Smooth muscle cell (in vitro differentiated cells): ENCODE measurements around the gene PLAGL1. TPM values are rescaled to one million over a fixed set of nuclear protein-coding genes. Genes with fewer than 3 reads are reported as not detected.

Experiments used
- DNase-seq: peaks from one replicate; lab custom pipeline; 2025; ENCODE audit not compliant: unreplicated experiment; lab: John Stamatoyannopoulos, UW
- H2AFZ ChIP-seq: fragments of 200-600 bp; sonication (generic); 2 replicates; pipeline ENCODE4 v1.6.0; 2016; ENCODE audit warnings: antibody characterized with exemption, low read depth, mild to moderate bottlenecking
- H3F3A ChIP-seq: fragments of 200-600 bp; sonication (generic); 2 replicates; pipeline ENCODE4 v1.6.0; 2017; ENCODE audit warnings: antibody characterized with exemption, low read depth
- H3K27ac ChIP-seq: fragments of 200-600 bp; sonication (generic); 2 replicates; pipeline ENCODE4 v1.5.1; 2016; ENCODE audit warnings: low read depth, mild to moderate bottlenecking
- H3K27me3 ChIP-seq: fragments of 200-600 bp; sonication (generic); 2 replicates; pipeline ENCODE4 v1.6.1; 2016; ENCODE audit warnings: low read depth, mild to moderate bottlenecking
- H3K36me3 ChIP-seq: fragments of 200-600 bp; sonication (generic); 2 replicates; pipeline ENCODE4 v1.5.1; 2016; ENCODE audit warnings: low read depth
- H3K4me1 ChIP-seq: fragments of 200-600 bp; sonication (generic); 2 replicates; pipeline ENCODE4 v1.5.1; 2016; ENCODE audit warnings: low read depth
- H3K4me2 ChIP-seq: fragments of 200-600 bp; sonication (generic); 2 replicates; pipeline ENCODE4 v1.6.0; 2016; ENCODE audit warnings: mild to moderate bottlenecking
- H3K4me3 ChIP-seq: fragments of 200-600 bp; sonication (generic); 2 replicates; pipeline ENCODE4 v1.5.1; 2016; ENCODE audit warnings: mild to moderate bottlenecking
- H3K79me2 ChIP-seq: fragments of 200-600 bp; sonication (generic); 2 replicates; pipeline ENCODE4 v1.6.0; 2016; ENCODE audit warnings: low read depth, mild to moderate bottlenecking
- H3K9ac ChIP-seq: fragments of 200-600 bp; sonication (generic); 2 replicates; pipeline ENCODE4 v1.6.0; 2016; ENCODE audit warnings: low read depth
- H3K9me3 ChIP-seq: fragments of 200-600 bp; sonication (generic); replicated peaks from 2 replicates; pipeline ENCODE4 v1.5.1; 2016; ENCODE audit warnings: low read depth
- H4K20me1 ChIP-seq: fragments of 200-600 bp; sonication (generic); 2 replicates; pipeline ENCODE4 v1.6.0; 2016; ENCODE audit warnings: low read depth
- CTCF ChIP-seq: fragments of 200-600 bp; sonication (generic); IDR thresholded peaks from 2 replicates; pipeline ENCODE4 v1.5.1; 2017; ENCODE audit warnings: borderline replicate concordance, mild to moderate bottlenecking, antibody characterized with exemption; ENCODE audit not compliant: insufficient read depth, poor library complexity, severe bottlenecking
- WGBS: methylation state at CpG from one replicate; pipeline ENCODE4 v1.1.7; 2016; ENCODE audit warnings: low lambda C conversion rate; 5-methylcytosine and 5-hydroxymethylcytosine counted together
- polyA plus RNA-seq: library from polyadenylated mRNA; unstranded; fragments of >200 nt; fragmentation: Nextera tagmentation; extraction: Ambion mirVana; gene quantifications from 2 replicates; pipeline ENCODE4 v1.2.1, GENCODE V29; 2016
- total RNA-seq: library from RNA; depleted of rRNA; stranded (reverse); fragments of >200 nt; gene quantifications from 2 replicates; pipeline ENCODE4 v1.2.3, GENCODE V29; 2014

PLAGL1 gene
- total and polyA plus RNA-seq, 2 experiments from 2014 or later = 99.7 to 130 TPM

- no peaks in the 10 kb centered on the region for H3K4me1 ChIP-seq
- no peaks in the 10 kb centered on the region for H3K27me3 ChIP-seq
- H3K4me3 ChIP-seq = no peak overlapping the region
- WGBS = 91% methylated on average over 7 of the region's 7 CpGs
- no peak overlapping the region for H2AFZ ChIP-seq
- H3K9me3 ChIP-seq = no peaks in the 10 kb centered on the region
- no peak overlapping the region for H3K4me2 ChIP-seq
- no peaks in the 10 kb centered on the region for H3F3A ChIP-seq
- H3K36me3 ChIP-seq = no peaks in the 10 kb centered on the region
- H3K79me2 ChIP-seq = no peaks in the 10 kb centered on the region
- H4K20me1 ChIP-seq = no peaks in the 10 kb centered on the region
- no peak for DNase-seq
- TF ChIP-seq CTCF = no peak
- H3K27ac ChIP-seq = no peak overlapping the region
- no peak overlapping the region for H3K9ac ChIP-seq
These were observed 59.9 kb downstream of the PLAGL1 start for GRCh38 chr6:143948208-143948607.

GRCh38 chr6:143941852-143942627, 66.0 kb downstream of the PLAGL1 start:
- H2AFZ ChIP-seq = no peak overlapping the region
- no peak overlapping the region for H3K9ac ChIP-seq
- H3K4me1 ChIP-seq = peaks cover 17% of the 10 kb centered on the region
- H3F3A ChIP-seq = peaks cover 5% of the 10 kb centered on the region
- no peak overlapping the region for H3K4me3 ChIP-seq
- H3K4me2 ChIP-seq = no peak overlapping the region
- 55% methylated on average over 20 of the region's 20 CpGs for whole genome bisulfite sequencing
- no peaks in the 10 kb centered on the region for H3K9me3 ChIP-seq
- TF ChIP-seq CTCF = peak; percentile 51
- no peaks in the 10 kb centered on the region for H3K27me3 ChIP-seq
- no peaks in the 10 kb centered on the region for H3K79me2 ChIP-seq
- H3K36me3 ChIP-seq = no peaks in the 10 kb centered on the region
- no peak overlapping the region for H3K27ac ChIP-seq
- no peak for DNase-seq
- no peaks in the 10 kb centered on the region for H4K20me1 ChIP-seq

- Histone ChIP-seq H3K4me1 (peaks cover 17% of the 10 kb centered on the region), H3K27ac (no peak overlapping the region), H3K4me3 (no peak overlapping the region), H3K36me3 (no peaks in the 10 kb centered on the region), H3F3A (peaks cover 5% of the 10 kb centered on the region), H3K9ac (no peak overlapping the region), H3K4me2 (no peak overlapping the region), H3K27me3 (no peaks in the 10 kb centered on the region), H3K9me3 (no peaks in the 10 kb centered on the region), H3K79me2 (no peaks in the 10 kb centered on the region), H2AFZ (no peak overlapping the region), H4K20me1 (no peaks in the 10 kb centered on the region)
- WGBS = 70% methylated on average over 4 of the region's 4 CpGs
- peak; percentile 59 for TF ChIP-seq CTCF
- DNase-seq = no peak
These were observed 68.0 kb downstream of the PLAGL1 start for GRCh38 chr6:143940011-143940597.

- no peaks in the 10 kb centered on the region for H3K27me3 ChIP-seq
- DNase-seq = no peak
- H3K9ac ChIP-seq = no peak overlapping the region
- H3K27ac ChIP-seq = no peak overlapping the region
- no peak overlapping the region for H3K4me3 ChIP-seq
- H3F3A ChIP-seq = peaks cover 5% of the 10 kb centered on the region
- H3K4me2 ChIP-seq = no peak overlapping the region
- no peak overlapping the region for H2AFZ ChIP-seq
- TF ChIP-seq CTCF = no peak
- no peaks in the 10 kb centered on the region for H3K79me2 ChIP-seq
- H4K20me1 ChIP-seq = no peaks in the 10 kb centered on the region
- WGBS = 58% methylated on average over 4 of the region's 4 CpGs
- H3K4me1 ChIP-seq = peaks cover 17% of the 10 kb centered on the region
- H3K9me3 ChIP-seq = no peaks in the 10 kb centered on the region
- no peaks in the 10 kb centered on the region for H3K36me3 ChIP-seq
These were observed 68.7 kb downstream of the PLAGL1 start for GRCh38 chr6:143939364-143939763.
